PC-3 (cell line): ENCODE data around the gene ILKAP.

Source experiments
- CTCF ChIP-seq: fragments of 300-600 bp; sonication (generic); conservative IDR thresholded peaks from 2 replicates; pipeline ENCODE4 v1.5.1; 2017; ENCODE audit warnings: antibody characterized with exemption, low read depth, mild to moderate bottlenecking, low read length
- EZH2 ChIP-seq: fragments of 300-600 bp; sonication (generic); IDR thresholded peaks from one replicate; pipeline ENCODE4 v1.6.1; 2017; ENCODE audit warnings: antibody characterized with exemption, mild to moderate bottlenecking, low read length; ENCODE audit not compliant: unreplicated experiment
- EZH2phosphoT487 ChIP-seq: fragments of 300-600 bp; sonication (generic); IDR thresholded peaks from 2 replicates; pipeline ENCODE4 v1.6.1; 2018; ENCODE audit warnings: mild to moderate bottlenecking, antibody characterized with exemption, low read length, borderline replicate concordance

DNA sequence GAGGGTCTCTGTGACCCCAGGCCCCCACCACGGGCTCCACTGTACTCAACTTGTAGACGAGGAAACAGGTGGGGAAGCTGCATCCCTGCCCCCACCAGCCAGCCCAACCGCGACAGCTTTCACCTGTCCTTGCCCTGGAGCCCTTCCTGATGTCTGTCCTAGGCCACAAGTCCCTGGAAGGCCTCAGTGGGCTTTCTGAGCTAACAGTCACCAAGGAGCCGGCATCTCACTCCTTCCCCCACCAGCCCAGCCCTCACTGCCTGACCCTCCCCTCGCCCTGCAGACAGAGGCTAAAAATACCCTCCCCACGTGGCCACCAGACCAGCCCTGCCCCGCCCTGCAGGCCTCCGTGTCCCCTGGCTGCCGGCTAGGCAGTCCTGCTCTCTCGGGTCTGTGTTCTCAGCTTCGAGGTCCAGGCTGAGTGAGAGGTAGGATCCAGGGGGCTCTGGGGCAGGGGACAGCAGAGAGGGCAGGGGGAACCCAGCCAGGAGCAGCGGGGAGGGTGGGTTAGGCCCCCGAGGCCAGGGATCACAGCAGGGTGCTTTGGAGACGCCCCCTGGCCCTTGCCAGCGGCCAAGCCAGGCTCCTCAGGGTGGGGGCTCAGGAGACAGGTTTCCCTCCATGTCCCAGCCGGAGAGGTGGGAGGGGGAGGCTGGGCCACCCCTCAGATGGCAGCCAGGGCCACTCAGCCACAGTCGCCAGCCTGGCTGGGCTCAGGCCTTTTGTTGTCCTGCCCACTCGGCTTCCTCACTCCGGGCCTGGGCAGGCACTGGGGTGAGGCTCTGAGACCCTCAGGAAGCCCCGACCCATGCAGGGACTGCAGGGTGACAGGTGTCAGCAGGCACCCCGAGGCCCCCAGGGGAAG, 64.9 kb downstream of the ILKAP start, which contains the start of gene KLHL30:
- TF ChIP-seq CTCF (no peak), EZH2 (no peak), EZH2phosphoT487 (no peak)
